KMS-11 (cell line): ENCODE results near the gene ADCY4.
A peak's percentile ranks its signal among the peaks of the same experiment; 100 is the strongest.

Source experiments
- H2AFZ ChIP-seq: fragments of 200-600 bp; sonication (generic); 2 replicates; pipeline ENCODE4 v1.6.1; 2016; ENCODE audit warnings: antibody characterized with exemption, mixed run types, low read depth
- H3K27ac ChIP-seq: fragments of 200-600 bp; sonication (generic); 2 replicates; pipeline ENCODE4 v1.6.1; 2016; ENCODE audit warnings: mild to moderate bottlenecking, mixed run types
- H3K27me3 ChIP-seq: fragments of 200-600 bp; sonication (generic); 2 replicates; pipeline ENCODE4 v1.6.1; 2017; ENCODE audit warnings: mild to moderate bottlenecking, low read depth, mixed run types, moderate library complexity; ENCODE audit not compliant: insufficient read depth
- H3K36me3 ChIP-seq: fragments of 200-600 bp; sonication (generic); 2 replicates; pipeline ENCODE4 v1.6.1; 2017; ENCODE audit warnings: mild to moderate bottlenecking, mixed run types; ENCODE audit not compliant: insufficient read depth
- H3K4me1 ChIP-seq: fragments of 200-600 bp; sonication (generic); 2 replicates; pipeline ENCODE4 v1.6.1; 2016; ENCODE audit warnings: mild to moderate bottlenecking, low read depth, mixed run types; ENCODE audit not compliant: poor library complexity, severe bottlenecking
- H3K4me2 ChIP-seq: fragments of 200-600 bp; sonication (generic); 2 replicates; pipeline ENCODE4 v1.7.0; 2016; ENCODE audit warnings: mild to moderate bottlenecking, mixed run types
- H3K4me3 ChIP-seq: fragments of 200-600 bp; sonication (generic); IDR thresholded peaks from 2 replicates; pipeline ENCODE4 v1.6.1; 2017; ENCODE audit warnings: low read depth, low read length, mixed read lengths; ENCODE audit not compliant: insufficient read depth
- H3K79me2 ChIP-seq: fragments of 200-600 bp; sonication (generic); 2 replicates; pipeline ENCODE4 v1.6.1; 2016; ENCODE audit warnings: low read depth, mixed run types; ENCODE audit not compliant: insufficient read depth
- H3K9ac ChIP-seq: fragments of 200-600 bp; sonication (generic); 2 replicates; pipeline ENCODE4 v1.6.1; 2016; ENCODE audit warnings: mild to moderate bottlenecking, mixed run types
- H4K20me1 ChIP-seq: fragments of 200-600 bp; sonication (generic); 2 replicates; pipeline ENCODE4 v1.6.1; 2016; ENCODE audit warnings: mild to moderate bottlenecking, mixed run types; ENCODE audit not compliant: insufficient read depth
- TF ChIP-seq, protein P1 (sequence below): fragments of 200-600 bp; sonication (generic); conservative IDR thresholded peaks from 2 replicates; pipeline ENCODE4 v1.6.1; 2017; ENCODE audit warnings: low read depth, mild to moderate bottlenecking, antibody characterized with exemption, low read length, moderate library complexity, mixed read lengths

The ADCY4 gene

GRCh38 chr14:24297190-24297964, 37.5 kb downstream of the ADCY4 start:
- Histone ChIP-seq H3K27me3 (no peaks in the 10 kb centered on the region), H3K36me3 (no peaks in the 10 kb centered on the region), H3K79me2 (peaks cover 12% of the 10 kb centered on the region; the same call in 1 of the 2 replicates), H3K4me3 (no peak overlapping the region), H3K4me1 (peaks cover 14% of the 10 kb centered on the region), H3K27ac (no peak overlapping the region), H4K20me1 (no peaks in the 10 kb centered on the region), H2AFZ (no peak overlapping the region), H3K9ac (no peak overlapping the region), H3K4me2 (no peak overlapping the region)
- TF ChIP-seq, protein P1, sequence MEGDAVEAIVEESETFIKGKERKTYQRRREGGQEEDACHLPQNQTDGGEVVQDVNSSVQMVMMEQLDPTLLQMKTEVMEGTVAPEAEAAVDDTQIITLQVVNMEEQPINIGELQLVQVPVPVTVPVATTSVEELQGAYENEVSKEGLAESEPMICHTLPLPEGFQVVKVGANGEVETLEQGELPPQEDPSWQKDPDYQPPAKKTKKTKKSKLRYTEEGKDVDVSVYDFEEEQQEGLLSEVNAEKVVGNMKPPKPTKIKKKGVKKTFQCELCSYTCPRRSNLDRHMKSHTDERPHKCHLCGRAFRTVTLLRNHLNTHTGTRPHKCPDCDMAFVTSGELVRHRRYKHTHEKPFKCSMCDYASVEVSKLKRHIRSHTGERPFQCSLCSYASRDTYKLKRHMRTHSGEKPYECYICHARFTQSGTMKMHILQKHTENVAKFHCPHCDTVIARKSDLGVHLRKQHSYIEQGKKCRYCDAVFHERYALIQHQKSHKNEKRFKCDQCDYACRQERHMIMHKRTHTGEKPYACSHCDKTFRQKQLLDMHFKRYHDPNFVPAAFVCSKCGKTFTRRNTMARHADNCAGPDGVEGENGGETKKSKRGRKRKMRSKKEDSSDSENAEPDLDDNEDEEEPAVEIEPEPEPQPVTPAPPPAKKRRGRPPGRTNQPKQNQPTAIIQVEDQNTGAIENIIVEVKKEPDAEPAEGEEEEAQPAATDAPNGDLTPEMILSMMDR, result no peak; the same call in 1 of the 2 replicates

DNA sequence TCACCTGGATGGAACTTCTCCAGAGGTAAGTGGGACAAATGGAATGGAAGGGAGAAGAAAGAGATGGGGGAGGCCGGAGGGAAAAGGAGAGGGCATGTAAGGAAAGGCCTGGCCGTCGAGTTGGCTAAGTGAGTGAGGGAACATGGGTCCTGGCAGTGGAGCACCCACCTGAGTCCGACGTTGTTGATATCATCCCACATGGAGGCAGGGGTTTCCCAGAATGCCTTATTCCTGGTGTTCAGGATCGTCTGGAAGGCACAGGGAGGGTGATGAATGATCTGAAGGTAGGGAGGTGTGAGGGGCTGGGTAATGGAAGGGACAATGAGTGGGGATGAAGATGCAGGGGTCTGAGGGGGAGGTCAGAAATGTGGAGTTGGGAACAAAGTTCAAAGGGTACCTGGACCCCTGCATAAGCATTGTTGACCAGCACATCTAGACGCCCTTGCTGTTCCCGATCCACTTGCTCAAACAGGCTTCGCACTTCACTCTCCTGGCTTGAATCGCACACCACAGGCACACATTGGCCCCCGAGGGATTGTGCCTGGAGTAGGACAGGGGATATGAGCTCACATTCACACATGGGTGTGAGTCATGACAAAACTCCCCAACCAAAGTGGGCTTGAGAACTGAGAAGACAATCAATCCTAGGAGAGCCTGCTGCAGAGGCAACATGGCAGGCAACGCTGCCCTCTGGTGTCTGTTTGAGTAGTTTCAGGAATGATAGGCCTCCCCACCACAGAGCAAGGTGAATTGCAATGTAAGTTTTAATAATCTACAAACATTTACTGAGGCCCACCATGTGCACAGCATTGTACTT, 38.3 kb downstream of the ADCY4 start:
- no peak overlapping the region for H3K27ac ChIP-seq
- H3K36me3 ChIP-seq, result no peaks in the 10 kb centered on the region
- H4K20me1 ChIP-seq, result no peaks in the 10 kb centered on the region
- TF ChIP-seq, protein P1, result peak; percentile 61
- H3K27me3 ChIP-seq, result no peaks in the 10 kb centered on the region
- no peak overlapping the region for H2AFZ ChIP-seq
- H3K79me2 ChIP-seq, result peaks cover 12% of the 10 kb centered on the region; the same call in 1 of the 2 replicates
- no peak overlapping the region for H3K9ac ChIP-seq
- H3K4me2 ChIP-seq, result no peak overlapping the region
- H3K4me1 ChIP-seq, result peaks cover 14% of the 10 kb centered on the region
- H3K4me3 ChIP-seq, result no peak overlapping the region

DNA sequence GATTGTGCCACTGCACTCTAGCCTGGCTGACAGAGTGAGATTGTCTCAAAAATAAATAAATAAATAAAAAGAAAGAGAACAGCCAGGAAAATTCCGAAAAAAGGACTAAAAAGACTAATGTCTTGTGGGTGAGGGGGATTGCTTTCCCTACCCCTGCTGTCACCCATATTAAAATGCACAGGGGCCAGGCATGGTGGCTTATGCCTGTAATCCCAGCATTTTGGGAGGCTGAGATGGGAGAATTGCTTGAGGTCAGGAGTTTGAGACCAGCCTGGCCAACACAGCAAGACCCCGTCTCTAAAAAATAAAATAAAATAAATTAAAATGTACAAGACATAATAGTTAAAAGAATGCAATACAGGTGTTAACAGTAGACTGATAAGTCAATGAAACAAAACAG, 41.3 kb downstream of the ADCY4 start:
- no peaks in the 10 kb centered on the region for H3K27me3 ChIP-seq
- no peak overlapping the region for H3K4me2 ChIP-seq
- H3K4me1 ChIP-seq, result peaks cover 9% of the 10 kb centered on the region
- no peak overlapping the region for H3K4me3 ChIP-seq
- H3K27ac ChIP-seq, result no peak overlapping the region
- no peak overlapping the region for H3K9ac ChIP-seq
- no peaks in the 10 kb centered on the region for H3K36me3 ChIP-seq
- H2AFZ ChIP-seq, result no peak overlapping the region
- TF ChIP-seq, protein P1, result no peak
- H4K20me1 ChIP-seq, result no peaks in the 10 kb centered on the region
- H3K79me2 ChIP-seq, result no peaks in the 10 kb centered on the region

DNA sequence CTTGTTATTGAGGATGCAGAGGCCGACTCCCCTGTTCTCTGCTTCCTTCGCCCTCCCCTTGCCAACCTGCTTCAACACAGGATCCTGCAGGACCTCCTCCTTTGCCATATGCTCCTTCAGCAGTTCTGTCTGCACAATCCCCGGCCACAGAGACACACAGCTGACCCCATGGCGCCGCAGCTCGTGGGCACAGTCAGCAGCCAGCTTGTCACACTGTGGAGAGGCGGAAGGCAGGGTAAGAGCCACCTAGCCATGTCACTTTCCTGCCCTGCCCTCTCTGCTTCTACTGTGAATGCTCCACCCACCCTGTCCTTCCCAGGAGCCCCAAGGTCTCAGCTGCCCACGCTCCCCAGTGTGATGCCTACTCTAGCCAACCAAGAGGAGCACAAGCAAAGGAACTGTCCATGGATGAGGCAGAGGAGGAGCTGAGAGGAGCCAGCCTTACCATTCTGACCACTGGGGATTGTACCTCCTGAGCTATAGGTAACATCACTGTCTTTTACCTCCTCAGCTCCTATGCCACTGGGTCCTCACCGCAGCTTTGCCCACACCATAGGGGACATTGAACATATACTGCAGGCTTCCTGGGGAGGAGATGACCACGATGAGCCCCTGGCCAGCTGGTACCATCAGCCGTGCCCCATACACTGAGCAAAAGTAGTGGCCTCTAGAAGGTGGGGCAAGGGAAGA, 42.6 kb downstream of the ADCY4 start:
- peaks cover 7% of the 10 kb centered on the region for H3K4me1 ChIP-seq
- no peak overlapping the region for H3K4me2 ChIP-seq
- no peaks in the 10 kb centered on the region for H3K79me2 ChIP-seq
- H3K36me3 ChIP-seq, result no peaks in the 10 kb centered on the region
- no peak overlapping the region for H3K4me3 ChIP-seq
- TF ChIP-seq, protein P1, result no peak
- no peaks in the 10 kb centered on the region for H4K20me1 ChIP-seq
- H2AFZ ChIP-seq, result no peak overlapping the region
- H3K9ac ChIP-seq, result no peak overlapping the region
- H3K27me3 ChIP-seq, result no peaks in the 10 kb centered on the region
- H3K27ac ChIP-seq, result no peak overlapping the region
